SH-SY5Y (cell line): Measurements from ENCODE around the gene GRIFIN.

ENCODE experiments used
- GATA2 ChIP-seq: IDR thresholded peaks from 2 replicates; pipeline ENCODE4 v1.6.1; 2011; ENCODE audit warnings: mild to moderate bottlenecking, low read depth, low read length
- GATA3 ChIP-seq: IDR thresholded peaks from 2 replicates; pipeline ENCODE4 v1.6.1; 2011; ENCODE audit warnings: low read depth, mild to moderate bottlenecking, low read length, moderate library complexity

DNA sequence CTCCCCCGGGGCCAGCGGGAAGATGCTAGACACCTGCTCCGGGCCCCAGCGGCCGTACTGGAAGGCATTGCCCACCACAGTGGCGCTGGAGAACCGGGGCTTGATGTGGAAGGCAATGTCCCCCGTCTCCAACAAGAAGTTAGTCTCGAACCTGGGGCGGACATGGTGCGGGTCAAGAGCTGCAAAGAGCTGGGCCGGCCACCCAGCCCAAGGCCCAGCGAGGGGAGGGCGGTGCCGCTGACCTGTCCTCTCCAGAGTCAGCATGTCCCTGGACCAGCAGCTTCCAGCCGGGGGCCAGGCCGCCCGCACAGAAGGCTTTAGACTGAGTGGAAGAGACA, 551 bp downstream of the GRIFIN start:
- TF ChIP-seq GATA2 (no peak), GATA3 (no peak)
